Testis (tissue), 2 donors: ENCODE data around the gene ZBTB4.

Source experiments
- CTCF ChIP-seq, 3 experiments: fragments of 450-650 bp in 2 of 3; fragments of 200-600 bp in 1 of 3; sonication (generic) in 1 of 3; IDR thresholded peaks; one replicate each; pipeline ENCODE4 v1.5.1; 2016 to 2019; ENCODE audit warnings: antibody characterized with exemption in 3 of 3, mild to moderate bottlenecking in 2 of 3, moderate library complexity in 1 of 3
- POLR2A ChIP-seq: fragments of 450-650 bp; IDR thresholded peaks from one replicate; pipeline ENCODE4 v1.6.1; 2017; ENCODE audit warnings: antibody characterized with exemption, mild to moderate bottlenecking, moderate library complexity

- TF ChIP-seq CTCF (IDR thresholded peaks at IDR 0.05) (no peak), POLR2A (no peak)
Measured at GRCh38 chr17:7467498-7467897, 11.9 kb downstream of the ZBTB4 start.
